ENCODE results near the gene P2RY4.
"Not testable (repeated sequence)": the region's sequence is repeated elsewhere in the genome, so short reads cannot be mapped to it uniquely, and the experiment has no call there.

Gene P2RY4

GRCh38 chrX:70253377-70254062 lies 6.5 kb downstream of the P2RY4 start:
- H2AFZ ChIP-seq: no peak overlapping the region
- H3K9me3 ChIP-seq (ENCODE audit: control insufficient read depth, low read length): no peaks in the 10 kb centered on the region
- no peak for TF ChIP-seq CTCF (IDR thresholded peaks at IDR 0.05)
- H3K27me3 ChIP-seq (ENCODE audit: control insufficient read depth, insufficient read depth, low read length): no peaks in the 10 kb centered on the region
- no peak overlapping the region for H3K4me3 ChIP-seq (ENCODE audit: low read depth, low read length)
- no peak overlapping the region for H3K27ac ChIP-seq
- no peaks in the 10 kb centered on the region for H3K36me3 ChIP-seq (ENCODE audit: control insufficient read depth, insufficient read depth, low read length)
- no peaks in the 10 kb centered on the region for H3K4me1 ChIP-seq
- no peak overlapping the region for H3K9ac ChIP-seq
- H3K4me2 ChIP-seq (ENCODE audit: low read length): no peak overlapping the region
- H3K79me2 ChIP-seq: no peaks in the 10 kb centered on the region

GRCh38 chrX:70252491-70252890 lies 7.5 kb downstream of the P2RY4 start:
- Histone ChIP-seq H3K4me2 (ENCODE audit: low read length) (no peak overlapping the region), H2AFZ (no peak overlapping the region), H3K27me3 (ENCODE audit: control insufficient read depth, insufficient read depth, low read length) (no peaks in the 10 kb centered on the region), H3K79me2 (no peaks in the 10 kb centered on the region), H3K9ac (no peak overlapping the region), H3K27ac (no peak overlapping the region), H3K9me3 (ENCODE audit: control insufficient read depth, low read length) (no peaks in the 10 kb centered on the region), H3K4me3 (ENCODE audit: low read depth, low read length) (no peak overlapping the region), H3K4me1 (no peaks in the 10 kb centered on the region), H3K36me3 (ENCODE audit: control insufficient read depth, insufficient read depth, low read length) (no peaks in the 10 kb centered on the region)
- no peak for TF ChIP-seq CTCF (IDR thresholded peaks at IDR 0.05)

GRCh38 chrX:70247252-70247651 lies 12.8 kb downstream of the P2RY4 start:
- Histone ChIP-seq H2AFZ (no peak overlapping the region), H3K4me3 (ENCODE audit: low read depth, low read length) (no peak overlapping the region), H3K4me1 (no peaks in the 10 kb centered on the region), H3K9ac (no peak overlapping the region), H3K9me3 (ENCODE audit: control insufficient read depth, low read length) (no peaks in the 10 kb centered on the region), H3K27ac (no peak overlapping the region), H3K36me3 (ENCODE audit: control insufficient read depth, insufficient read depth, low read length) (no peaks in the 10 kb centered on the region), H3K27me3 (ENCODE audit: control insufficient read depth, insufficient read depth, low read length) (no peaks in the 10 kb centered on the region), H3K4me2 (ENCODE audit: low read length) (no peak overlapping the region), H3K79me2 (no peaks in the 10 kb centered on the region)
- TF ChIP-seq CTCF (IDR thresholded peaks at IDR 0.05): no peak

- no peak overlapping the region for H3K4me2 ChIP-seq (ENCODE audit: low read length)
- H3K27ac ChIP-seq: no peak overlapping the region
- H3K4me1 ChIP-seq: no peaks in the 10 kb centered on the region
- H3K4me3 ChIP-seq (ENCODE audit: low read depth, low read length): no peak overlapping the region
- no peaks in the 10 kb centered on the region for H3K79me2 ChIP-seq
- no peak for TF ChIP-seq CTCF (IDR thresholded peaks at IDR 0.05)
- H3K36me3 ChIP-seq (ENCODE audit: control insufficient read depth, insufficient read depth, low read length): no peaks in the 10 kb centered on the region
- H2AFZ ChIP-seq: no peak overlapping the region
- H3K27me3 ChIP-seq (ENCODE audit: control insufficient read depth, insufficient read depth, low read length): no peaks in the 10 kb centered on the region
- no peak overlapping the region for H3K9ac ChIP-seq
- no peaks in the 10 kb centered on the region for H3K9me3 ChIP-seq (ENCODE audit: control insufficient read depth, low read length)
Observed at GRCh38 chrX:70244881-70245280, 15.1 kb downstream of the P2RY4 start.

GRCh38 chrX:70243601-70244000 lies 16.4 kb downstream of the P2RY4 start:
- H3K4me1 ChIP-seq; H3K9ac ChIP-seq; H3K36me3 ChIP-seq (ENCODE audit: control insufficient read depth, insufficient read depth, low read length); H3K9me3 ChIP-seq (ENCODE audit: control insufficient read depth, low read length); H2AFZ ChIP-seq; H3K27me3 ChIP-seq (ENCODE audit: control insufficient read depth, insufficient read depth, low read length); H3K79me2 ChIP-seq; H3K4me2 ChIP-seq (ENCODE audit: low read length); H3K27ac ChIP-seq; H3K4me3 ChIP-seq (ENCODE audit: low read depth, low read length): not testable (repeated sequence)
